Activated naive CD4-positive, alpha-beta T cell treated with anti-CD3 and anti-CD28 coated beads for 36 hours (primary cell): ENCODE results near the gene C16orf92. TPM values are rescaled to one million over a fixed set of nuclear protein-coding genes. Genes with fewer than 3 reads are reported as not detected.

ENCODE experiments used
- CTCF ChIA-PET: fragments of 350-600 bp; sonication (Branson Sonifier 250); formaldehyde crosslinking; loops from one replicate; lab custom pipeline; 2021; ENCODE audit warnings: antibody characterized with exemption; lab: Charles Lee
- DNase-seq: peaks from one replicate; pipeline ENCODE4 v3.0.0-alpha.2; 2020
- H3K27ac Mint-ChIP-seq: one replicate; pipeline ENCODE4 v1.8.0; 2021; ENCODE audit warnings: mild to moderate bottlenecking, mixed read lengths
- H3K27me3 Mint-ChIP-seq: one replicate; pipeline ENCODE4 v1.8.0; 2021; ENCODE audit warnings: low read depth, mixed read lengths
- H3K36me3 Mint-ChIP-seq: one replicate; pipeline ENCODE4 v1.8.0; 2021; ENCODE audit warnings: low read depth, mixed read lengths
- H3K4me1 Mint-ChIP-seq: one replicate; pipeline ENCODE4 v1.8.0; 2021; ENCODE audit warnings: low read depth, mixed read lengths
- H3K4me3 Mint-ChIP-seq: one replicate; pipeline ENCODE4 v1.8.0; 2021; ENCODE audit warnings: mild to moderate bottlenecking, moderate library complexity, mixed read lengths
- H3K9me3 Mint-ChIP-seq: one replicate; pipeline ENCODE4 v1.8.0; 2021; ENCODE audit warnings: mixed read lengths
- intact Hi-C: fragments of 100-400 bp; cut with micrococcal nuclease; formaldehyde crosslinking; loops from one replicate; pipeline ENCODE4 v1.15.1; 2023
- total RNA-seq, 2 experiments: library from RNA; stranded (reverse); gene quantifications; one replicate each; pipeline ENCODE4 v1.2.3, GENCODE V29; 2021

The C16orf92 gene
- total RNA-seq, 2 experiments from 2014 or later = not detected

- Mint-ChIP-seq H3K36me3 (peaks cover 54% of the 10 kb centered on the region), H3K9me3 (no peaks in the 10 kb centered on the region), H3K4me1 (peaks cover 34% of the 10 kb centered on the region), H3K27ac (peak overlapping the region; percentile 98), H3K4me3 (peak overlapping the region; percentile 95), H3K27me3 (no peaks in the 10 kb centered on the region)
- intact Hi-C loops = loop anchor here (5.0 kb wide), 1 partner anchor 260 kb away; the partner anchor contains the start of gene MAZ
- DNase-seq = no peak
- CTCF ChIA-PET = interaction anchor here (0.6 to 3.3 kb wide), 5 partner anchors 12 to 281 kb away, joined by 3 to 16 read pairs (median 4); partner anchors contain the start of gene TBX6
Observed at GRCh38 chr16:30066761-30067583, 44.0 kb downstream of the C16orf92 start.

- H3K4me1 Mint-ChIP-seq = peaks cover 36% of the 10 kb centered on the region
- DNase-seq = no peak
- CTCF ChIA-PET = interaction anchor here (0.6 to 3.5 kb wide), 5 partner anchors 12 to 281 kb away, joined by 3 to 16 read pairs (median 4); partner anchors contain the start of gene TBX6
- H3K36me3 Mint-ChIP-seq = peaks cover 56% of the 10 kb centered on the region
- H3K27me3 Mint-ChIP-seq = no peaks in the 10 kb centered on the region
- intact Hi-C loops = loop anchor here (5.0 kb wide), 1 partner anchor 260 kb away; the partner anchor contains the start of gene MAZ
- H3K9me3 Mint-ChIP-seq = no peaks in the 10 kb centered on the region
- peak overlapping the region; percentile 95 for H3K4me3 Mint-ChIP-seq
- peak overlapping the region; percentile 98 for H3K27ac Mint-ChIP-seq
Observed at GRCh38 chr16:30067584-30067916, 44.6 kb downstream of the C16orf92 start.

GRCh38 chr16:30068333-30068732, 45.3 kb downstream of the C16orf92 start:
- Mint-ChIP-seq H3K36me3 (peaks cover 56% of the 10 kb centered on the region), H3K4me3 (no peak overlapping the region), H3K27me3 (no peaks in the 10 kb centered on the region), H3K27ac (peak overlapping the region; percentile 81), H3K4me1 (peaks cover 36% of the 10 kb centered on the region), H3K9me3 (no peaks in the 10 kb centered on the region)
- CTCF ChIA-PET = interaction anchor here (3.5 kb wide), 1 partner anchor 24 kb away, joined by 11 read pairs; the partner anchor contains the start of gene TBX6
- no peak for DNase-seq
- intact Hi-C loops = loop anchor here (5.0 kb wide), 1 partner anchor 261 kb away; the partner anchor contains the start of gene MAZ

GRCh38 chr16:30068750-30069610, 46.0 kb downstream of the C16orf92 start:
- Mint-ChIP-seq H3K4me3 (no peak overlapping the region), H3K36me3 (peaks cover 60% of the 10 kb centered on the region), H3K27me3 (no peaks in the 10 kb centered on the region), H3K9me3 (no peaks in the 10 kb centered on the region), H3K4me1 (peaks cover 34% of the 10 kb centered on the region), H3K27ac (peak overlapping the region; percentile 81)
- peak; percentile 69 for DNase-seq
- intact Hi-C loops = loop anchor here (5.0 kb wide), 1 partner anchor 262 kb away; the partner anchor contains the start of gene MAZ
- CTCF ChIA-PET = interaction anchor here (3.5 kb wide), 1 partner anchor 23 kb away, joined by 11 read pairs; the partner anchor contains the start of gene TBX6

- intact Hi-C loops = loop anchor here (5.0 kb wide), 1 partner anchor 263 kb away; the partner anchor contains the start of gene MAZ
Observed at GRCh38 chr16:30069611-30070462, 46.8 kb downstream of the C16orf92 start.

GRCh38 chr16:30070490-30070889, 47.5 kb downstream of the C16orf92 start:
- CTCF ChIA-PET = interaction anchor here (3.5 kb wide), 1 partner anchor 22 kb away, joined by 11 read pairs; the partner anchor contains the start of gene TBX6
- peaks cover 52% of the 10 kb centered on the region for H3K36me3 Mint-ChIP-seq
- no peaks in the 10 kb centered on the region for H3K27me3 Mint-ChIP-seq
- no peak for DNase-seq
- intact Hi-C loops = no loop called here
- H3K9me3 Mint-ChIP-seq = no peaks in the 10 kb centered on the region
- peak overlapping the region; percentile 26 for H3K27ac Mint-ChIP-seq
- H3K4me1 Mint-ChIP-seq = peaks cover 40% of the 10 kb centered on the region
- H3K4me3 Mint-ChIP-seq = no peak overlapping the region

More at GRCh38 chr16:30069611-30070462, 46.8 kb downstream of the C16orf92 start:
- Mint-ChIP-seq H3K27me3 (no peaks in the 10 kb centered on the region), H3K4me1 (peaks cover 37% of the 10 kb centered on the region), H3K9me3 (no peaks in the 10 kb centered on the region), H3K27ac (peak overlapping the region; percentile 81), H3K36me3 (peaks cover 57% of the 10 kb centered on the region), H3K4me3 (no peak overlapping the region)
- CTCF ChIA-PET = interaction anchor here (3.5 kb wide), 1 partner anchor 22 kb away, joined by 11 read pairs; the partner anchor contains the start of gene TBX6
- DNase-seq = no peak

Other genes starting within 250 kb of the C16orf92 start
- gene ZG16, start 244.9 kb upstream of the C16orf92 start, total RNA-seq = not detected
- gene KIF22, start 232.4 kb upstream of the C16orf92 start, total RNA-seq = 100 to 1,000 TPM; 201 to 209 TPM
- 100 to 1,000 TPM; 290 to 330 TPM for gene MAZ, start 216.7 kb upstream of the C16orf92 start, total RNA-seq
- under 1 TPM; 0.83 to 0.94 TPM for gene PRRT2, start 211.0 kb upstream of the C16orf92 start, total RNA-seq
- 10 to 100 TPM; 16.9 to 19.3 TPM for gene PAGR1, start 207.0 kb upstream of the C16orf92 start, total RNA-seq
- 10 to 100 TPM; 84.1 to 86.9 TPM for gene MVP, start 202.7 kb upstream of the C16orf92 start, total RNA-seq
- 10 to 100 TPM; 29.0 to 31.0 TPM for gene CDIPT, start 160.0 kb upstream of the C16orf92 start, total RNA-seq
- under 1 TPM; 0.30 to 0.31 TPM for gene SEZ6L2, start 123.6 kb upstream of the C16orf92 start, total RNA-seq
- 1 to 10 TPM; 1.3 to 1.7 TPM for gene ASPHD1, start 122.7 kb upstream of the C16orf92 start, total RNA-seq
- 10 to 100 TPM; 25.8 to 29.4 TPM for gene KCTD13, start 97.0 kb upstream of the C16orf92 start, total RNA-seq
- 10 to 100 TPM; 31.9 to 35.5 TPM for gene TMEM219, start 61.1 kb upstream of the C16orf92 start, total RNA-seq
- gene TAOK2, start 49.3 kb upstream of the C16orf92 start, total RNA-seq = 10 to 100 TPM; 20.9 to 21.6 TPM
- 10 to 100 TPM; 40.8 to 43.9 TPM for gene HIRIP3, start 27.6 kb upstream of the C16orf92 start, total RNA-seq
- gene INO80E, start 27.0 kb upstream of the C16orf92 start, total RNA-seq = 10 to 100 TPM; 62.0 to 65.4 TPM
- under 1 TPM; 0.64 to 0.86 TPM for gene DOC2A, start 12.2 kb upstream of the C16orf92 start, total RNA-seq
- gene TLCD3B, start 8.1 kb downstream of the C16orf92 start, total RNA-seq = 1 to 10 TPM; 4.6 to 6.1 TPM
- gene ALDOA, start 42.6 kb downstream of the C16orf92 start, total RNA-seq = 1,000 to 10,000 TPM; 1,750 to 1,795 TPM
- 100 to 1,000 TPM; 104 to 105 TPM for gene PPP4C, start 52.8 kb downstream of the C16orf92 start, total RNA-seq
- 1 to 10 TPM; 3.6 to 4.7 TPM for gene TBX6, start 68.7 kb downstream of the C16orf92 start, total RNA-seq
- 10 to 100 TPM; 24.6 to 27.3 TPM for gene YPEL3, start 73.0 kb downstream of the C16orf92 start, total RNA-seq
- gene GDPD3, start 90.3 kb downstream of the C16orf92 start, total RNA-seq = 10 to 100 TPM in 1 of 2 experiments, 1 to 10 TPM in 1; 9.1 to 10.3 TPM
- 10 to 100 TPM; 64.3 to 64.5 TPM for gene MAPK3, start 100.0 kb downstream of the C16orf92 start, total RNA-seq
- 100 to 1,000 TPM; 855 to 866 TPM for gene CORO1A, start 160.4 kb downstream of the C16orf92 start, total RNA-seq
- 100 to 1,000 TPM; 160 to 173 TPM for gene BOLA2B, start 170.5 kb downstream of the C16orf92 start, total RNA-seq
- gene SLX1A, start 170.7 kb downstream of the C16orf92 start, total RNA-seq = 10 to 100 TPM; 35.4 to 42.5 TPM
- 1 to 10 TPM; 8.7 to 9.2 TPM for gene SULT1A3, start 176.1 kb downstream of the C16orf92 start, total RNA-seq
- 1 to 10 TPM; 5.7 to 6.8 TPM for gene NPIPB13, start 225.3 kb downstream of the C16orf92 start, total RNA-seq